Glomerular endothelial cell (primary cell): Measurements from ENCODE around the gene FHIT. TPM values are rescaled to one million over a fixed set of nuclear protein-coding genes. Genes with fewer than 3 reads are reported as not detected.
"Not testable (repeated sequence)": the region's sequence is repeated elsewhere in the genome, so short reads cannot be mapped to it uniquely, and the experiment has no call there.

Source experiments
- DNase-seq: peaks from one replicate; pipeline ENCODE4 v3.0.0-alpha.2; 2011; ENCODE audit warnings: low read depth, low spot score; ENCODE audit errors: extremely low read depth
- total RNA-seq: library from RNA; depleted of rRNA; stranded (reverse); fragments of >200 nt; gene quantifications from 2 replicates; pipeline ENCODE4 v1.2.3, GENCODE V29; 2015

The FHIT gene
- total RNA-seq, 1 donor from 2014 or later: 8.1 TPM

- no peak for DNase-seq
Measured at GRCh38 chr3:59936472-59936871, 1314.8 kb downstream of the FHIT start.

GRCh38 chr3:59935025-59935424 lies 1316.2 kb downstream of the FHIT start:
- DNase-seq: no peak

- not testable (repeated sequence) for DNase-seq
Measured at GRCh38 chr3:59934560-59934959, 1316.7 kb downstream of the FHIT start.

GRCh38 chr3:59930170-59930569 lies 1321.1 kb downstream of the FHIT start:
- DNase-seq: no peak

- DNase-seq: no peak
Measured at GRCh38 chr3:59927056-59927455, 1324.2 kb downstream of the FHIT start.

GRCh38 chr3:59925946-59926345 lies 1325.3 kb downstream of the FHIT start:
- DNase-seq: no peak

- DNase-seq: no peak
Measured at GRCh38 chr3:59922192-59922591, 1329.1 kb downstream of the FHIT start.

GRCh38 chr3:59920822-59921221 lies 1330.4 kb downstream of the FHIT start:
- DNase-seq: no peak

- DNase-seq: no peak
Measured at GRCh38 chr3:59919586-59919985, 1331.7 kb downstream of the FHIT start.

GRCh38 chr3:59914251-59914650 lies 1337.0 kb downstream of the FHIT start:
- no peak for DNase-seq

- no peak for DNase-seq
Measured at GRCh38 chr3:59913645-59914044, 1337.6 kb downstream of the FHIT start.

GRCh38 chr3:59908701-59909100 lies 1342.6 kb downstream of the FHIT start:
- no peak for DNase-seq

- DNase-seq: no peak
Measured at GRCh38 chr3:59908280-59908679, 1343.0 kb downstream of the FHIT start.

GRCh38 chr3:59904296-59904695 lies 1347.0 kb downstream of the FHIT start:
- no peak for DNase-seq

- no peak for DNase-seq
Measured at GRCh38 chr3:59899061-59899460, 1352.2 kb downstream of the FHIT start.

- DNase-seq: no peak
Measured at GRCh38 chr3:59895972-59896371, 1355.3 kb downstream of the FHIT start.

GRCh38 chr3:59894425-59895121 lies 1356.7 kb downstream of the FHIT start:
- DNase-seq: no peak

GRCh38 chr3:59890639-59891038 lies 1360.6 kb downstream of the FHIT start:
- DNase-seq: no peak

- no peak for DNase-seq
Measured at GRCh38 chr3:59886790-59887189, 1364.5 kb downstream of the FHIT start.

GRCh38 chr3:59885899-59886400 lies 1365.3 kb downstream of the FHIT start:
- DNase-seq: no peak

- no peak for DNase-seq
Measured at GRCh38 chr3:59885101-59885500, 1366.2 kb downstream of the FHIT start.

- DNase-seq: no peak
Measured at GRCh38 chr3:59884409-59884808, 1366.8 kb downstream of the FHIT start.

- DNase-seq: no peak
Measured at GRCh38 chr3:59882746-59883145, 1368.5 kb downstream of the FHIT start.
